ENCODE measurements around the gene C1QL3. TPM values are rescaled to one million over a fixed set of nuclear protein-coding genes. Genes with fewer than 3 reads are reported as not detected.

C1QL3 gene
- not detected in 2 replicates for total RNA-seq

- intact Hi-C loops (cut with micrococcal nuclease): loop anchor here (1.0 to 10.0 kb wide), 3 partner anchors 256 to 619 kb away; no protein-coding TSS in a partner anchor
Observed at GRCh38 chr10:16521311-16522016, at the start of gene C1QL3. Gene C1QL3, minus strand, starts transcription at chr10:16521879. Its CDS starts 814 bp downstream, at chr10:16521065.

DNA sequence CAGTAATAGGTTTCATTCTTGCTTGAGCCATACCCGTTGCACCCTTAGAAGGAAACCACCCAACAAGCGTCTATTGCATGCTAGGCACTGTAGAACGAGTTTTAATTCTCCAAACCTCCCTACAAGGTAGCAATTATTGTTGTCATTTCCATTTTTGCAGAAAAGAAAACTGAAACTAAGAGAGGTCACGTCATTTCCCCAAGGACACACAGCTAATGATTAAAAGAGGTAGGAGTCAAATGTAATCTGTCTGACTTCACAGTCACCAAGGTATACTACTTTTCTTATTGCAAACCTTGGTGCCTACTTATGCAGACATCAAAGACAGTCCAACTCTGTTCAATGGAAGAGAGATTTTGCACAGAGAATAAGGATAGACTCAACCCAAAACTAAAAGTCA, 49.1 kb upstream of the C1QL3 start:
- intact Hi-C loops (cut with micrococcal nuclease): no loop called here

DNA sequence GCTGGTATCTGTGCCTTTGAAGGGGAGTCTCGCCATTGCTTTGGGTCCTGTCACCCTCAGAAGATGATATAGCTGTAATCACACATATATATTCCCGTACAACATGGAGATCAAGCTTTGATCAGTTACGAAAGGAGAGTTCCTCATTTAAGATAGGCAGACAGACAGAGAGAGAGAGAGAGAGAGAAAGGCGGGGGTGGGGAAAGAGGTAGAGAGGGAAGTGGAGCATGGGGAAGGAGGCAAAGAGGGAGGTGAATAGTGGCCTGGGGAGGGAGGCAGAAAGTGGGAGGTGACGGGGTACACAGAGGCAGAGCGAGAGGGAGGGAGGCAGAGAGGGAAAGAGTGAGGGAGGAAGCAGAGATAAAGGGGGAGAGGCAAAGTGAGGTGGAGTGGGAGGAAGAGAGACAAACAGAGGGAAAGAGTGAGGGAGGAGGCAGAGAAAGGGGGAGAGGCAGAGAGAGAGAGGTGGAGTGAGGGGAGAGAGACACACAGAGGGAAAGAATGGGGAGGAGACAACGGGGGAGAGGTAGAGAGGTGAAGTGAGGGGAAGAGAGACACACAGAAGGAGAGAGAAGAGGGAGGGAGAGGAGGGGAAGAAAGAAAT, 44.6 kb upstream of the C1QL3 start:
- intact Hi-C loops (cut with micrococcal nuclease): no loop called here

- intact Hi-C loops (cut with micrococcal nuclease): no loop called here
Observed at GRCh38 chr10:16565604-16566003, 43.9 kb upstream of the C1QL3 start.

DNA sequence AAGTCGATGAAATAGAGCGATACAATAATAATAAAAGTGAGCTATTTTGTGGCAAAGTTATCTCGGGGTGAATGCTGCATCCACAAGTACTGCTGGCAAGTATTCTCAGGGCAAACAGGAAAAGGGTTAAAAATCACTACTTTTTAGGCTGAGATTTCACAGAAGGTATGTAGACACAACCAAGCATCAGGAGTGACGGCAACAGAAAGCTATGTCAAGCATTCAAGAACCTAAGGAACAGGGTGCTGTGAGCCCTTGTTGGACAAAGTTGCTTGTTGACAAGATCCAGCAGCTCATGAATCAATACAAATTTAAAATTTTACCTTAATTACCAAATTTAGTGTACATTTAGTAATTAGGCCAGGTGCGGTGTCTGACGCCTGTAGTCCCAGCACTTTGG, 41.2 kb upstream of the C1QL3 start:
- intact Hi-C loops (cut with micrococcal nuclease): no loop called here

DNA sequence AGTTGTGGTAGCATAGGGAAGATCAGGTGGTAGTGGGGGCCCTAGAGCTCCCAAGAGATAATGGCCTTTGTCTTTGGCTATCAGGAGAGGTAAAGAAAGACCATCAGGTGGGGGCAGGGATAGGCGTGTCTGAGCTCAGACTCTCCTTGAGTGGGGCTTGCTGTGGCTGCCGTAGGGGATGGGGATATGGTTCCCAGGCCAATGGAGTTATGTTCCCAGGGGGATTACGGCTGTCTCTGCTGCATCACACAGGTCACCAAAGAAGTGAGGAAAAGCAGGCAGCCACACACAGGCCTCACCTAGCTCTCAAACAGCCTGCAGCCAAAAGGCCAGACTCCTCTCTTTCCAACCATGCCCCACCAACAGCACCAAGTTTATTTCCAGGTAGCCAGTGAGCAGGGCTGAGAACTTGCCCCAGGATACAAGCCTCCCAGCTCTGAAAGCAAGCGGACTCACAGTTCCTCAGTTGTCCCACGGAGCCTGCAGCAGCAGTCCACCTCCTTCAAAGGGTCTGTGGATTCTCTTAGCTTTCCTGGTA, 37.6 kb upstream of the C1QL3 start:
- intact Hi-C loops (cut with micrococcal nuclease): no loop called here

DNA sequence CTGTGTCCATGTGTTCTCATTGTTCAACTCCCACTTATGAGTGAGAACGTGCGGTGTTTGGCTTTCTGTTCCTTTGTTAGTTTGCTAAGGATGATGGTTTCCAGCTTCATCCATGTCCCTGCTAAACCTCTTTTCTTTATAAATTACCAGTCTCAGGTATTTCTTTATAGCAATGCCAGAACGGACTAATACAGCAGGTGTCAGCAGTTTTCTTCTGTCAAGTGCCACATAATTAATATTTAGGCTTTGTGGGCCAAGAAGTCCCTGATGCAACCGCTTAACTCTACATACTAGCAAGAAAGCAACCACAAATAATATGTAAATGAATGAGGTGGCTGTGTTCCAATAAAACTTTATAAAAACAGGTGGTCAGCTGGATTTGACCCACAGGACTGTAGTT, 26.3 kb upstream of the C1QL3 start:
- intact Hi-C loops (cut with micrococcal nuclease): no loop called here

DNA sequence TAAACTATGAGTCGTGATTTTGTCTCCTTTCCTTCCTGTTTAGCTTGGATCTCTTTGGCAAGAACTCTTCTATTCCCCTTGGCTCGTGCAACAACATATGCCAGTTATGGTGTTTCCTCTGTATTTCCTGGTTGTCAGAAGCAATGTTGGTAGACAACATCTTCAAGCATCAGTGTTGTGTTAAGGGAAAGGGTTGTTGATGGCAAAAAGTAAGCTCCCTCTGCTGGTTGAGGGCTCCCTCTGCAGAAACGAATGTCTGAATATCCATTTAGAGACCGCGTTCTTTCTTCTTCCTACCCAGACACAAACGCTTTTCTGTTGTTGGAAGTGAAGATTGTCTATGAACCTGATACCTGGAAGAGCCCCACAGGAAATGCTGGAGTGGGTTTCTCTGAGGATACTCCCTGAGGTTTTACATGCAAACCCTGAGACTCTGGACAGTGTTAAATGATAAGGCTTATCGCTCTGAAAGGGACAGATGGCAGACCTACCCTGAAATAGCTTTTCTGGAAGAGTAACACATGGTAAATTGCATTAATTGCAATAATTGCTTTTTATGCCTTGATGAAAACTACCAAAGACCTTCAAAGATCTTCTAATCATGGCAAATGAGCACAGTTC, 23.5 kb upstream of the C1QL3 start:
- intact Hi-C loops (cut with micrococcal nuclease): loop anchor here (1.0 kb wide), 3 partner anchors 232 to 666 kb away; no protein-coding TSS in a partner anchor

GRCh38 chr10:16544591-16544990, 22.9 kb upstream of the C1QL3 start:
- intact Hi-C loops (cut with micrococcal nuclease): no loop called here

- intact Hi-C loops (cut with micrococcal nuclease): no loop called here
Observed at GRCh38 chr10:16544099-16544498, 22.4 kb upstream of the C1QL3 start.

- intact Hi-C loops (cut with micrococcal nuclease): no loop called here
Observed at GRCh38 chr10:16536155-16536554, 14.5 kb upstream of the C1QL3 start.

DNA sequence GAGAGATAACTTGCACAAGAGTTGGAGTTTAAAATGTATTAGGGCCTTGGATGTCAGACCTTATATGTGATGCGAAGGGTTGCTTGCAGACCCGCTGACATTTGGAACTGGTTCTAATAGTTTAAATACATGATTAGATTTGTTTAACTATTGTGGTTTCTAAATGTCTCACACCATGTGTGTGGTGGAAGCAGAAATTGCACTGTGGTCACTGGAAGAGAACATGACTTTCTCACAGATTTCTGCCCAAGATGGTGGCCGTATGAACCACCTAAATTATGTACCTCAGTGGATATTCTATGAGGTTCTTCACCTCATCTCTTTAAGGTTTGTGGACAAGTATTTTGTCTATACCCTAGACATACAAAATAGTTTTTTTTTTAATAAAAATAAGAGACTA, 8.2 kb upstream of the C1QL3 start:
- intact Hi-C loops (cut with micrococcal nuclease): loop anchor here (10.0 kb wide), 1 partner anchor 415 kb away; no protein-coding TSS in a partner anchor

- intact Hi-C loops (cut with micrococcal nuclease): loop anchor here (10.0 kb wide), 1 partner anchor 413 kb away; no protein-coding TSS in a partner anchor
Observed at GRCh38 chr10:16527452-16527851, 5.8 kb upstream of the C1QL3 start.

- intact Hi-C loops (cut with micrococcal nuclease): loop anchor here (1.0 to 10.0 kb wide), 3 partner anchors 256 to 619 kb away; no protein-coding TSS in a partner anchor
Observed at GRCh38 chr10:16520900-16521299, 779 bp downstream of the C1QL3 start.

DNA sequence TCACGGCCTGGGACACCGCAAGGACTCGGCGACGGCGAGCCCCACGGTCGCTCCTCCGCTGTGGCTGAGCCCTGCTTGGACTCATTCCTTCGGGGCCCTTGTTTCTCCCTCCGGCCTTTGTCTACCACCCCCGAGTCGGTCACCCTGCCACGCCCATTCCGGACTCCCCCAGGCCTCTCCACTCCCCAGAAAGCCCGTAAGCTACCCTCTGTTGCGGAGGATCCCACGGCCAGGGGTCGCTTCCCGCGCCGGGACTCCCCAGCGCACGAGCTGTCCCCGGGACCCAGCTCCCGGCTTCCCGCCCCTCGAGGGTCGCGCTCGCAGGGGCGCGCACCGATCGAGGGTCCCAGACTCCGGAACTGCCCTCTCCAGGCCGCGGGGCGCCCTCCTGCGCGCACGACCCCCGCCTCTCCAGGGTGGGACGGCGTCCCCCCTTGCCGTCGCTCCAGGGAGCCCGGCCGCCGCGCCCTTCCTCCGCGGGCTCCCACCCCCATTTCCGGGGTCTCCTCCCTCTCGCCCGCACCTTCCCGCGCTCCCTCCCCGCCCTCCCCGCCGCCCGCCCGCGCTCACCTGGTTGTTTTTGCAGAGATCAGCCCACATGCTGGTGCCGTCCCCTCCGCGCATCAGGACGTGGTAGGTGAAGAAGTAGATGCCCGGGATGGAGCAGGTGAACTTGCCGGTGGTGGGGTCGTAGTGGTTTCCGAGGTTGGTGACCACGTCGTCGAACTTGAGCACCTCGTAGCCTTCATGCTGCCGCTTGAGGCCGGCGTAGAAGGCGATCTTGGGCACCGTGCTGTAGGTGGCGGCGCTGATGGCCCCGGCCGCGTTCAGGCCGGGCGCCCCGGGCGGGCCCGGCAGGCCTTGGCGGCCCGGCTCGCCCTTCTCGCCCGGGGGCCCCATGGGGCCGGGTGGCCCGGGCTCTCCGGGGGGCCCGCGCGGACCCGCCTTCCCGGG, 1.5 kb downstream of the C1QL3 start:
- intact Hi-C loops (cut with micrococcal nuclease): loop anchor here (5.0 to 10.0 kb wide), 2 partner anchors 405 to 618 kb away; no protein-coding TSS in a partner anchor

GRCh38 chr10:16519250-16519907, 2.3 kb downstream of the C1QL3 start:
- intact Hi-C loops (cut with micrococcal nuclease): no loop called here

DNA sequence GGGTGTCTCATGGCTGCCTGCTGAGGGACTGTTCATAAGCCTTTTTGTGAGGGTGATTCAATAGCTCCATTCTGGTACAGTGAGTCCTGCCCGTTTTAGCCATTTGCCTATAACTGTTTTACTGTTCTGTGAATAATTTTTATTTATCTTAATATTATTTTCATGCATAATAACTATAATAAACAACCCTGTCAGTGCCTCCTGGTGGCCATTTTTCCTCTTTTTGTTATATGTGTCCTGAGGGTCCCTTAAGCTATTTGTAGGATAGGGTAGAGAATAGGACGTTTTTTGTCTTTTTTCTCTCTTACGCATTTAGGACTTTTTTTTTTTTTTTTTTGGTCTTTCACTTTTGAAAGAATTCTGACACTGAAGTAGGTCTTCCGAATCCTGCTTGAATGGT, 2.9 kb downstream of the C1QL3 start:
- intact Hi-C loops (cut with micrococcal nuclease): no loop called here

DNA sequence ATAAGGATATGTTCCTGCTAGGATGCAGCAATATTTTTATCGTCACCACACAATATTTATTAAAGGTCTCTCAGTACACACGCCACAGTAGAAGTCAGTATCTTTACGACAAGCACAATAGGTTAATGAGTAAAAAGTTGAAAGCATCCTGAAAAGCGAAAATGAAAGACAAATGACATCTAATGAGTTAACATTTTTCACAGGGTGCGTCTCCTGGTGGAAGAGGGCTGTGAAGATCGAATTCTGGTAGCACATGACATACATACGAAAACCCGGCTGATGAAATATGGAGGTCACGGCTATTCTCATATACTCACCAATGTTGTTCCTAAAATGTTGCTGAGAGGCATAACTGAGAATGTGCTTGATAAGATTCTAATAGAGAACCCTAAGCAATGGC, 10.8 kb downstream of the C1QL3 start:
- intact Hi-C loops (cut with micrococcal nuclease): no loop called here

DNA sequence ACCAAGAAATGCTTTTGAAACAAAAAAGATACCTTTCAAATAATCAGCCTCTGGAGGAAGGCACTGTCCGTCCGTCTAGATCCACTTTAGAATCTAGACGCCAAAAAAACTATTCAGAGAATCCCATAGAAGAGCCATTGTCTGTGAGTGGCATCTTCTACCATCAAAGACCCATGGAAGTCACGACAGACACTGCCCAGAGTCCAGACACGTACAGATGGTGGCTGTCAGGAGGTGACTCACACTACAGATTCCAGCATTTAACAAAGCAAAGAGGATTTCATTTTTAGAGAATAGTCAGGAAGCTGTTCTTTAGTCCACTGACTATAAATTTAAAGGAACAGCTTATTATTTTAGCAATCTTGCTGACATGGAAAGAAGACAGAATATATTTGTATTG, 11.7 kb downstream of the C1QL3 start:
- intact Hi-C loops (cut with micrococcal nuclease): no loop called here

GRCh38 chr10:16505161-16505560, 16.5 kb downstream of the C1QL3 start:
- intact Hi-C loops (cut with micrococcal nuclease): no loop called here
